A673 (cell line): ENCODE measurements around the gene MOGAT3. TPM values are rescaled to one million over a fixed set of nuclear protein-coding genes. Genes with fewer than 3 reads are reported as not detected.

Source experiments
- BruUV-seq: library from RNA; stranded (reverse); fragments of 400-500 nt; replicated peaks from 2 replicates; lab custom pipeline; 2021; lab: Mats Ljungman, UMichigan
- CTCF ChIA-PET: fragments of 300-600 bp; sonication (Branson Sonifier 250); formaldehyde crosslinking; loops from one replicate; lab custom pipeline; 2022; ENCODE audit warnings: antibody characterized with exemption; lab: Charles Lee
- POLR2A ChIA-PET: fragments of 300-600 bp; sonication (Branson Sonifier 250); formaldehyde crosslinking; loops from one replicate; lab custom pipeline; 2022; ENCODE audit warnings: antibody characterized with exemption; ENCODE audit not compliant: low non-redundant PET; lab: Charles Lee
- DNase-seq: peaks from one replicate; pipeline ENCODE4 v3.0.0-alpha.2; 2015; ENCODE audit warnings: low spot score
- H3K27ac ChIP-seq: fragments of 200-600 bp; sonication (generic); 2 replicates; pipeline ENCODE4 v1.5.1; 2016; ENCODE audit warnings: mixed run types, low read depth, mild to moderate bottlenecking, mixed read lengths, antibody characterized with exemption, low read length; ENCODE audit not compliant: poor library complexity, severe bottlenecking
- H3K27me3 ChIP-seq: fragments of 200-600 bp; sonication (generic); replicated peaks from 2 replicates; pipeline ENCODE4 v1.6.1; 2017; ENCODE audit warnings: mixed run types, low read depth, mild to moderate bottlenecking, mixed read lengths, antibody characterized with exemption, low read length; ENCODE audit not compliant: insufficient read depth, poor library complexity
- H3K36me3 ChIP-seq: fragments of 200-600 bp; sonication (generic); 2 replicates; pipeline ENCODE4 v1.6.1; 2016; ENCODE audit warnings: mixed run types, mild to moderate bottlenecking, mixed read lengths, antibody characterized with exemption, low read length; ENCODE audit not compliant: insufficient read depth, poor library complexity, severe bottlenecking
- H3K4me1 ChIP-seq: fragments of 200-600 bp; sonication (generic); 2 replicates; pipeline ENCODE4 v1.6.1; 2017; ENCODE audit warnings: mixed run types, mild to moderate bottlenecking, mixed read lengths, antibody characterized with exemption, low read length; ENCODE audit not compliant: insufficient read depth, poor library complexity, severe bottlenecking
- H3K4me3 ChIP-seq: fragments of 200-600 bp; sonication (generic); 2 replicates; pipeline ENCODE4 v1.5.1; 2016; ENCODE audit warnings: low read depth, mixed run types, mild to moderate bottlenecking, mixed read lengths, low read length; ENCODE audit not compliant: poor library complexity, severe bottlenecking
- H3K9me3 ChIP-seq: fragments of 200-600 bp; sonication (generic); 2 replicates; pipeline ENCODE4 v1.6.1; 2016; ENCODE audit warnings: mixed run types, low read depth, mild to moderate bottlenecking, mixed read lengths, antibody characterized with exemption, low read length; ENCODE audit not compliant: poor library complexity, severe bottlenecking
- EZH2 ChIP-seq: fragments of 200-600 bp; sonication (generic); IDR thresholded peaks from 2 replicates; pipeline ENCODE4 v1.6.1; 2017; ENCODE audit warnings: borderline replicate concordance, low read depth, mild to moderate bottlenecking, mixed read lengths, antibody characterized with exemption, low read length; ENCODE audit not compliant: poor library complexity, severe bottlenecking
- intact Hi-C: fragments of 100-400 bp; cut with micrococcal nuclease; formaldehyde crosslinking; loops from one replicate; pipeline ENCODE4 v1.10.0; 2022; ENCODE audit not compliant: unreplicated experiment
- total RNA-seq: library from RNA; stranded (reverse); gene quantifications from 2 replicates; pipeline ENCODE4 v1.2.3, GENCODE V29; 2021
- TF ChIP-seq, protein P1 (sequence below): fragments of 300-800, 200-600 bp; sonication (generic); conservative IDR thresholded peaks from 2 replicates; pipeline ENCODE4 v1.5.1; 2017; ENCODE audit warnings: low read depth, mild to moderate bottlenecking, antibody characterized with exemption, low read length, moderate library complexity, mixed read lengths

The MOGAT3 gene
- total RNA-seq, 1 experiment from 2014 or later, result not detected

- TF ChIP-seq, protein P1, sequence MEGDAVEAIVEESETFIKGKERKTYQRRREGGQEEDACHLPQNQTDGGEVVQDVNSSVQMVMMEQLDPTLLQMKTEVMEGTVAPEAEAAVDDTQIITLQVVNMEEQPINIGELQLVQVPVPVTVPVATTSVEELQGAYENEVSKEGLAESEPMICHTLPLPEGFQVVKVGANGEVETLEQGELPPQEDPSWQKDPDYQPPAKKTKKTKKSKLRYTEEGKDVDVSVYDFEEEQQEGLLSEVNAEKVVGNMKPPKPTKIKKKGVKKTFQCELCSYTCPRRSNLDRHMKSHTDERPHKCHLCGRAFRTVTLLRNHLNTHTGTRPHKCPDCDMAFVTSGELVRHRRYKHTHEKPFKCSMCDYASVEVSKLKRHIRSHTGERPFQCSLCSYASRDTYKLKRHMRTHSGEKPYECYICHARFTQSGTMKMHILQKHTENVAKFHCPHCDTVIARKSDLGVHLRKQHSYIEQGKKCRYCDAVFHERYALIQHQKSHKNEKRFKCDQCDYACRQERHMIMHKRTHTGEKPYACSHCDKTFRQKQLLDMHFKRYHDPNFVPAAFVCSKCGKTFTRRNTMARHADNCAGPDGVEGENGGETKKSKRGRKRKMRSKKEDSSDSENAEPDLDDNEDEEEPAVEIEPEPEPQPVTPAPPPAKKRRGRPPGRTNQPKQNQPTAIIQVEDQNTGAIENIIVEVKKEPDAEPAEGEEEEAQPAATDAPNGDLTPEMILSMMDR, result no peak
- TF ChIP-seq EZH2, result no peak
- CTCF ChIA-PET, result no interaction called here
- DNase-seq, result no peak
- H3K9me3 ChIP-seq, result no peaks in the 10 kb centered on the region
- no TSS peak for BruUV-seq
- H3K27me3 ChIP-seq, result peaks cover 8% of the 10 kb centered on the region
- POLR2A ChIA-PET, result no interaction called here
- H3K4me3 ChIP-seq, result no peak overlapping the region
- intact Hi-C loops, result no loop called here
- peaks cover 4% of the 10 kb centered on the region for H3K36me3 ChIP-seq
- H3K27ac ChIP-seq, result no peak overlapping the region
- H3K4me1 ChIP-seq, result peaks cover 43% of the 10 kb centered on the region
Observed at GRCh38 chr7:101159696-101160674, 40.9 kb downstream of the MOGAT3 start.

DNA sequence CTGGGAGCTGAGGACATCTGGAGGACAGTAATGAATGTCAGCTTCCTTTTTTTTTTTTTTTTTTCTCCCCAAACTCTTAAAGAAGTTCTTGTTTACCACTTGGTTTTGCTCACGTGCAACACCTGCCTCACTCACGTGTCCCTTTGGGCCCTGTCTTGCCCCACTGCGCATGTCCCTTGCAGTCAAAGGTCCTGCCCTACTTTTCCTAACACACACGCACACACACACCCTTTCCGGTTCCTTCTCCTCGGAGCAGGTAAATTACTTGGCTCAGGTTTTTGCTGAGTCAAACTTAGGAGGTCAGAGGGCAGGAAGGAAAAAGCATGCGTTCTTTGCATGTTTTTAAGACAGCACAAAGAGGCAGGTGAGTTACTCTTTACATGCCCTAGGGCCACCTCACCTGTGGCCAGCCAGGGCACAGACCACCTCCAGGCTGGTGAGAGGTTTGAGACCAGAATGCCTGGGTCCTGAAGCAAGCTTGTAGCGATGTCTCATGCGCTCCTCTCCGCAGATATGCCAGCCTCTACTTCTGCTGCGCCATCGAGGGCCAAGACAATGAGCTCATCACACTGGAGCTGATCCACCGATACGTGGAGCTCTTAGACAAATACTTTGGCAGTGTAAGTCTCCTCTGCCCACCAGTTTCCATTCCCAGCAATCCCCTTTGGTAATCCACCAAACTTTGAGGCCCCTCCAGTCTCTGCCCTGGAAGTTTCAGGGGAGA lies 43.8 kb downstream of the MOGAT3 start:
- BruUV-seq, result no TSS peak
- Histone ChIP-seq H3K27ac (no peak overlapping the region), H3K4me1 (peaks cover 21% of the 10 kb centered on the region), H3K27me3 (no peaks in the 10 kb centered on the region), H3K9me3 (no peaks in the 10 kb centered on the region), H3K4me3 (no peak overlapping the region), H3K36me3 (peaks cover 4% of the 10 kb centered on the region)
- DNase-seq, result no peak
- TF ChIP-seq EZH2, result no peak
- TF ChIP-seq, protein P1, result no peak
- ChIA-PET CTCF (interaction anchor here (0.5 to 1.3 kb wide), 4 partner anchors 9 to 517 kb away, joined by 3 to 5 read pairs (median 4); partner anchors contain the start of gene VGF), POLR2A (interaction anchor here (0.6 kb wide), 1 partner anchor 68 kb away, joined by 7 read pairs; no protein-coding TSS in a partner anchor)
- intact Hi-C loops, result no loop called here

DNA sequence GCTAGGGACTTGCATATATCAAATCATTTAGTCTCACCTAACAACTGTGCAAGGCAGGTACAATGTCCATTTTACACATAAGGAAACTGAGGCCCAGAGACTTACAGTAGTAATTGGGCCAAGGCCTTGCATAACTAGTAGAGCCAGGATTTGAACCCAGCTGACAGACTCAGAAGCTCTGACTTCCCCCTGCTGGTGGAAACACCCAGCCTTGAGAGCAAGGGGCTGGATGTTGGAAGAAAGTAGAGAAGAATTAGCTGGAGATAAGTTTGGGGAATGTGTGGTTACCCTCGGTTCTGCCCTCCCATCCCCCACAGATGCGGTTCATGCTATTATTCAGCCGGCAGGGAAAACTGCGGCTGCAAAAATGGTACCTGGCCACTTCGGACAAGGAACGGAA lies 44.6 kb downstream of the MOGAT3 start:
- H3K4me1 ChIP-seq, result peaks cover 17% of the 10 kb centered on the region
- TF ChIP-seq EZH2, result no peak
- TF ChIP-seq, protein P1, result peak; percentile 34; the same call in 1 of the 2 replicates
- DNase-seq, result no peak
- ChIA-PET CTCF (interaction anchor here (0.6 to 1.3 kb wide), 3 partner anchors 10 to 30 kb away, joined by 3 to 5 read pairs (median 3); partner anchors contain the start of gene VGF), POLR2A (interaction anchor here (0.6 kb wide), 1 partner anchor 68 kb away, joined by 7 read pairs; no protein-coding TSS in a partner anchor)
- H3K9me3 ChIP-seq, result no peaks in the 10 kb centered on the region
- BruUV-seq, result no TSS peak
- H3K27me3 ChIP-seq, result no peaks in the 10 kb centered on the region
- H3K27ac ChIP-seq, result no peak overlapping the region
- peaks cover 4% of the 10 kb centered on the region for H3K36me3 ChIP-seq
- H3K4me3 ChIP-seq, result no peak overlapping the region
- intact Hi-C loops, result no loop called here
